ENCODE measurements around the gene LPXN. TPM values are rescaled to one million over a fixed set of nuclear protein-coding genes. Genes with fewer than 3 reads are reported as not detected.

LPXN gene
- total and polyA plus RNA-seq, 2 experiments from 2014 or later: 2.3 to 3.2 TPM

DNA sequence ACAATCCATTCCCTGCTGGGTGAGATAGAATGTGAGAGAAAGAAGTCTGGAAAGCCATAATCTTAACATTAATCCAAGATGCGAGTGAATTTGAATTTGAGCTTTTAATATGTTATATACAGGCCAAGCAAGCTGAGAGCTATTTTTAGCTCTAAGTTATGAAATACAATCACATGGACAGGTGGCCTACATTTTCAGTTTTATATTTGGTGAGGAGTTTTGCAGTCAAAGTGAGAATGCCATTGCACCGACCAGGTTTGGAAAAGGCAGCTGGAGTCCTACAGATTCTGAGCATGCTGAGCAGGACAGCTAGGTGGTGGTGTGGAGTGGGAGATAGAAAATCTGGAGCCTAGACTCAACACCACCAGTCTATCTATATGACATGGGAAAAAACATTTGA, 79.8 kb downstream of the LPXN start:
- 85% methylated on average over 2 of the region's 2 CpGs for WGBS (ENCODE audit: low lambda C conversion rate, missing lambda C conversion rate)
- Histone ChIP-seq H2AFZ (no peak overlapping the region), H3K36me3 (replicated peaks; ENCODE audit: insufficient read depth, low read depth) (no peaks in the 10 kb centered on the region), H3K79me2 (no peaks in the 10 kb centered on the region), H3K27ac (no peak overlapping the region), H3K27me3 (no peaks in the 10 kb centered on the region), H3K4me2 (no peak overlapping the region), H3K4me3 (no peak overlapping the region), H3K4me1 (ENCODE audit: insufficient read depth) (no peaks in the 10 kb centered on the region), H3K9me2 (replicated peaks; ENCODE audit: insufficient read depth) (no peaks in the 10 kb centered on the region), H4K20me1 (ENCODE audit: insufficient read depth, poor library complexity, severe bottlenecking) (no peaks in the 10 kb centered on the region), H3K9me3 (ENCODE audit: low read depth) (no peaks in the 10 kb centered on the region)
- no peak for TF ChIP-seq EZH2phosphoT487 (IDR thresholded peaks at IDR 0.05; ENCODE audit: low read depth, severe bottlenecking, unreplicated experiment)
- TF ChIP-seq, protein P1, sequence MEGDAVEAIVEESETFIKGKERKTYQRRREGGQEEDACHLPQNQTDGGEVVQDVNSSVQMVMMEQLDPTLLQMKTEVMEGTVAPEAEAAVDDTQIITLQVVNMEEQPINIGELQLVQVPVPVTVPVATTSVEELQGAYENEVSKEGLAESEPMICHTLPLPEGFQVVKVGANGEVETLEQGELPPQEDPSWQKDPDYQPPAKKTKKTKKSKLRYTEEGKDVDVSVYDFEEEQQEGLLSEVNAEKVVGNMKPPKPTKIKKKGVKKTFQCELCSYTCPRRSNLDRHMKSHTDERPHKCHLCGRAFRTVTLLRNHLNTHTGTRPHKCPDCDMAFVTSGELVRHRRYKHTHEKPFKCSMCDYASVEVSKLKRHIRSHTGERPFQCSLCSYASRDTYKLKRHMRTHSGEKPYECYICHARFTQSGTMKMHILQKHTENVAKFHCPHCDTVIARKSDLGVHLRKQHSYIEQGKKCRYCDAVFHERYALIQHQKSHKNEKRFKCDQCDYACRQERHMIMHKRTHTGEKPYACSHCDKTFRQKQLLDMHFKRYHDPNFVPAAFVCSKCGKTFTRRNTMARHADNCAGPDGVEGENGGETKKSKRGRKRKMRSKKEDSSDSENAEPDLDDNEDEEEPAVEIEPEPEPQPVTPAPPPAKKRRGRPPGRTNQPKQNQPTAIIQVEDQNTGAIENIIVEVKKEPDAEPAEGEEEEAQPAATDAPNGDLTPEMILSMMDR (IDR thresholded peaks at IDR 0.05; ENCODE audit: poor library complexity): no peak
- TF ChIP-seq EZH2 (IDR thresholded peaks at IDR 0.05; ENCODE audit: borderline replicate concordance): no peak
- no peak for DNase-seq (ENCODE audit: low spot score)

GRCh38 chr11:58494101-58494500, 81.6 kb downstream of the LPXN start:
- Histone ChIP-seq H3K4me1 (ENCODE audit: insufficient read depth) (no peaks in the 10 kb centered on the region), H3K4me2 (no peak overlapping the region), H3K36me3 (replicated peaks; ENCODE audit: insufficient read depth, low read depth) (no peaks in the 10 kb centered on the region), H3K79me2 (no peaks in the 10 kb centered on the region), H3K9me3 (ENCODE audit: low read depth) (no peaks in the 10 kb centered on the region), H3K9me2 (replicated peaks; ENCODE audit: insufficient read depth) (no peaks in the 10 kb centered on the region), H3K27me3 (no peaks in the 10 kb centered on the region), H3K27ac (no peak overlapping the region), H2AFZ (no peak overlapping the region), H3K4me3 (no peak overlapping the region), H4K20me1 (ENCODE audit: insufficient read depth, poor library complexity, severe bottlenecking) (no peaks in the 10 kb centered on the region)
- no peak for TF ChIP-seq EZH2phosphoT487 (IDR thresholded peaks at IDR 0.05; ENCODE audit: low read depth, severe bottlenecking, unreplicated experiment)
- no peak for TF ChIP-seq EZH2 (IDR thresholded peaks at IDR 0.05; ENCODE audit: borderline replicate concordance)
- TF ChIP-seq, protein P1 (IDR thresholded peaks at IDR 0.05; ENCODE audit: poor library complexity): no peak
- DNase-seq (ENCODE audit: low spot score): no peak

DNA sequence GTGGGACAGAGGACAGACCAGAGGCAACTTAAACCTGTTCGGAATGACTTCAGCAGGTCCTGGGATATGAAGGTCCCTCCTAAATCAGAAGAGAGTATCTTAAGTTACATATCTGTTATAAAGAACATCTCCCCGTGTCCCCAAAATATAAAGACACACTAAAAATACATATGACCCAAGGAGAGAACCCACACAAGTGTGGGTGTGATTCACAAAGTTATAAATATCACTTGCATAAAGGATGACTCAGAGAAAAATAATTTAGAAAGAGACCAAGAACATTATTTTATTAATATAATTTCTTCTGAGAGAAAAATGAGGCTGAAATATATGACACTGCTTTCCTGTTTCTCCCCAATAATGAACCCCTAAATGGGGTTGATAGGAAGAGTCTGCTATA, 82.0 kb downstream of the LPXN start:
- Histone ChIP-seq H3K4me3 (no peak overlapping the region), H3K4me2 (no peak overlapping the region), H4K20me1 (ENCODE audit: insufficient read depth, poor library complexity, severe bottlenecking) (no peaks in the 10 kb centered on the region), H3K79me2 (no peaks in the 10 kb centered on the region), H3K36me3 (replicated peaks; ENCODE audit: insufficient read depth, low read depth) (no peaks in the 10 kb centered on the region), H3K4me1 (ENCODE audit: insufficient read depth) (no peaks in the 10 kb centered on the region), H3K27me3 (no peaks in the 10 kb centered on the region), H3K9me2 (replicated peaks; ENCODE audit: insufficient read depth) (no peaks in the 10 kb centered on the region), H3K27ac (no peak overlapping the region), H3K9me3 (ENCODE audit: low read depth) (no peaks in the 10 kb centered on the region), H2AFZ (no peak overlapping the region)
- 100% methylated on average over 2 of the region's 2 CpGs for WGBS (ENCODE audit: low lambda C conversion rate, missing lambda C conversion rate)
- TF ChIP-seq EZH2 (IDR thresholded peaks at IDR 0.05; ENCODE audit: borderline replicate concordance): no peak
- TF ChIP-seq, protein P1 (IDR thresholded peaks at IDR 0.05; ENCODE audit: poor library complexity): no peak
- TF ChIP-seq EZH2phosphoT487 (IDR thresholded peaks at IDR 0.05; ENCODE audit: low read depth, severe bottlenecking, unreplicated experiment): no peak
- no peak for DNase-seq (ENCODE audit: low spot score)

DNA sequence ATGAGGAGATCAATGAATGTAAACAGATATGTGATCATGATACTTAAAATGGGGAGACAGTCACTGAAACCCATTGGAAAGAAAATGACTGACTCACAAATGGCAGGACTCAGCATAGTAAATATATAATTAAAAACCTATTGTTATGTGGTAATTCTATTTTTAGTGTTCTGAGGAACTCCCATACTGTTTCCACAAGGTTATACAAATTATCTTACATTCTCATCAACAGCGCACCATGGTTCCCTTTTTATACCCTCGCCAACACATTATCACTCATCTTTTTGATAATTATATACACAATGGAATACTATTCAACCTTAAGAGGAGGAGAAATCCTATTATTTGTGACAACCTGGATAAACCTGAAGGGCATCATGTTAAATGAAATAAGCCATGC, 84.8 kb downstream of the LPXN start:
- TF ChIP-seq EZH2phosphoT487 (IDR thresholded peaks at IDR 0.05; ENCODE audit: low read depth, severe bottlenecking, unreplicated experiment) (no peak), EZH2 (IDR thresholded peaks at IDR 0.05; ENCODE audit: borderline replicate concordance) (no peak)
- TF ChIP-seq, protein P1 (IDR thresholded peaks at IDR 0.05; ENCODE audit: poor library complexity): no peak
- no peak overlapping the region for H2AFZ ChIP-seq

More for the DNA sequence above, 84.8 kb downstream of the LPXN start:
- Histone ChIP-seq H3K79me2 (no peaks in the 10 kb centered on the region), H3K27ac (no peak overlapping the region), H3K4me1 (ENCODE audit: insufficient read depth) (no peaks in the 10 kb centered on the region), H3K36me3 (replicated peaks; ENCODE audit: insufficient read depth, low read depth) (no peaks in the 10 kb centered on the region), H3K4me2 (no peak overlapping the region), H3K27me3 (no peaks in the 10 kb centered on the region), H3K9me2 (replicated peaks; ENCODE audit: insufficient read depth) (no peaks in the 10 kb centered on the region), H4K20me1 (ENCODE audit: insufficient read depth, poor library complexity, severe bottlenecking) (no peaks in the 10 kb centered on the region), H3K4me3 (no peak overlapping the region), H3K9me3 (ENCODE audit: low read depth) (no peaks in the 10 kb centered on the region)
- 66% methylated on average over 2 of the region's 2 CpGs for WGBS (ENCODE audit: low lambda C conversion rate, missing lambda C conversion rate)
- no peak for DNase-seq (ENCODE audit: low spot score)

Data from hepatocyte (in vitro differentiated cells).